Measurements from ENCODE around the gene PRDX3. TPM values are rescaled to one million over a fixed set of nuclear protein-coding genes. Genes with fewer than 3 reads are reported as not detected.
"Not testable (repeated sequence)": the region's sequence is repeated elsewhere in the genome, so short reads cannot be mapped to it uniquely, and the experiment has no call there.

Gene PRDX3
- total and polyA plus RNA-seq, 3 donors from 2014 or later, result 71.7 to 118 (median 101) TPM

GRCh38 chr10:119153041-119153440 lies 25.6 kb downstream of the PRDX3 start:
- H3K27ac ChIP-seq, result no peak overlapping the region
- intact Hi-C loops (cut with DNase I; ENCODE audit: low total_unique reads), result no loop called here
- TF ChIP-seq POLR2A (IDR thresholded peaks at IDR 0.05), result no peak
- TF ChIP-seq, protein P1, sequence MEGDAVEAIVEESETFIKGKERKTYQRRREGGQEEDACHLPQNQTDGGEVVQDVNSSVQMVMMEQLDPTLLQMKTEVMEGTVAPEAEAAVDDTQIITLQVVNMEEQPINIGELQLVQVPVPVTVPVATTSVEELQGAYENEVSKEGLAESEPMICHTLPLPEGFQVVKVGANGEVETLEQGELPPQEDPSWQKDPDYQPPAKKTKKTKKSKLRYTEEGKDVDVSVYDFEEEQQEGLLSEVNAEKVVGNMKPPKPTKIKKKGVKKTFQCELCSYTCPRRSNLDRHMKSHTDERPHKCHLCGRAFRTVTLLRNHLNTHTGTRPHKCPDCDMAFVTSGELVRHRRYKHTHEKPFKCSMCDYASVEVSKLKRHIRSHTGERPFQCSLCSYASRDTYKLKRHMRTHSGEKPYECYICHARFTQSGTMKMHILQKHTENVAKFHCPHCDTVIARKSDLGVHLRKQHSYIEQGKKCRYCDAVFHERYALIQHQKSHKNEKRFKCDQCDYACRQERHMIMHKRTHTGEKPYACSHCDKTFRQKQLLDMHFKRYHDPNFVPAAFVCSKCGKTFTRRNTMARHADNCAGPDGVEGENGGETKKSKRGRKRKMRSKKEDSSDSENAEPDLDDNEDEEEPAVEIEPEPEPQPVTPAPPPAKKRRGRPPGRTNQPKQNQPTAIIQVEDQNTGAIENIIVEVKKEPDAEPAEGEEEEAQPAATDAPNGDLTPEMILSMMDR (IDR thresholded peaks at IDR 0.05), result no peak
- no peaks in the 10 kb centered on the region for H3K27me3 ChIP-seq
- no peaks in the 10 kb centered on the region for H3K9me3 ChIP-seq
- 95 to 97% methylated on average over 5 of the region's 5 CpGs for WGBS, 2 donors
- H3K4me1 ChIP-seq, result no peaks in the 10 kb centered on the region
- DNase-seq, result no peak
- no peak overlapping the region for H3K4me3 ChIP-seq
- no peaks in the 10 kb centered on the region for H3K36me3 ChIP-seq (ENCODE audit: low read depth, missing control alignments)

- H3K4me1 ChIP-seq; H3K36me3 ChIP-seq (ENCODE audit: low read depth, missing control alignments); H3K9me3 ChIP-seq; H3K4me3 ChIP-seq; DNase-seq; H3K27ac ChIP-seq; intact Hi-C loops (cut with DNase I; ENCODE audit: low total_unique reads); H3K27me3 ChIP-seq: not testable (repeated sequence)
- WGBS, 2 donors, result 94 to 95% methylated on average over 6 of the region's 6 CpGs
Observed at GRCh38 chr10:119151601-119152000, 27.0 kb downstream of the PRDX3 start.

- no peak overlapping the region for H3K4me3 ChIP-seq
- H3K4me1 ChIP-seq, result no peaks in the 10 kb centered on the region
- DNase-seq, result no peak
- no peak overlapping the region for H3K27ac ChIP-seq
- no peaks in the 10 kb centered on the region for H3K9me3 ChIP-seq
- no peaks in the 10 kb centered on the region for H3K27me3 ChIP-seq
- 85 to 89% methylated on average over 13 of the region's 13 CpGs for WGBS, 2 donors
- TF ChIP-seq POLR2A (IDR thresholded peaks at IDR 0.05), result no peak
- TF ChIP-seq, protein P1 (IDR thresholded peaks at IDR 0.05), result no peak
- intact Hi-C loops (cut with DNase I; ENCODE audit: low total_unique reads), result no loop called here
- no peaks in the 10 kb centered on the region for H3K36me3 ChIP-seq (ENCODE audit: low read depth, missing control alignments)
Observed at GRCh38 chr10:119149729-119150128, 28.9 kb downstream of the PRDX3 start.

GRCh38 chr10:119149157-119149556 lies 29.5 kb downstream of the PRDX3 start:
- no peak for DNase-seq
- intact Hi-C loops (cut with DNase I; ENCODE audit: low total_unique reads), result no loop called here
- Histone ChIP-seq H3K9me3 (no peaks in the 10 kb centered on the region), H3K36me3 (ENCODE audit: low read depth, missing control alignments) (no peaks in the 10 kb centered on the region), H3K27ac (no peak overlapping the region), H3K27me3 (no peaks in the 10 kb centered on the region), H3K4me1 (no peaks in the 10 kb centered on the region), H3K4me3 (no peak overlapping the region)
- 95 to 96% methylated on average over 8 of the region's 8 CpGs for WGBS, 2 donors
- TF ChIP-seq, protein P1 (IDR thresholded peaks at IDR 0.05), result no peak
- no peak for TF ChIP-seq POLR2A (IDR thresholded peaks at IDR 0.05)

GRCh38 chr10:119143657-119144056 lies 35.0 kb downstream of the PRDX3 start:
- H3K36me3 ChIP-seq (ENCODE audit: low read depth, missing control alignments), result no peaks in the 10 kb centered on the region
- no peaks in the 10 kb centered on the region for H3K4me1 ChIP-seq
- no peak for TF ChIP-seq POLR2A (IDR thresholded peaks at IDR 0.05)
- TF ChIP-seq, protein P1 (IDR thresholded peaks at IDR 0.05), result no peak
- no peak overlapping the region for H3K4me3 ChIP-seq
- no peak for DNase-seq
- H3K9me3 ChIP-seq, result no peaks in the 10 kb centered on the region
- no peaks in the 10 kb centered on the region for H3K27me3 ChIP-seq
- intact Hi-C loops (cut with DNase I; ENCODE audit: low total_unique reads), result no loop called here
- 89 to 93% methylated on average over 10 of the region's 10 CpGs for WGBS, 2 donors
- H3K27ac ChIP-seq, result no peak overlapping the region

Measured in testis (tissue), 3 donors.